ENCODE results near the gene TMOD2.

TMOD2 gene

DNA sequence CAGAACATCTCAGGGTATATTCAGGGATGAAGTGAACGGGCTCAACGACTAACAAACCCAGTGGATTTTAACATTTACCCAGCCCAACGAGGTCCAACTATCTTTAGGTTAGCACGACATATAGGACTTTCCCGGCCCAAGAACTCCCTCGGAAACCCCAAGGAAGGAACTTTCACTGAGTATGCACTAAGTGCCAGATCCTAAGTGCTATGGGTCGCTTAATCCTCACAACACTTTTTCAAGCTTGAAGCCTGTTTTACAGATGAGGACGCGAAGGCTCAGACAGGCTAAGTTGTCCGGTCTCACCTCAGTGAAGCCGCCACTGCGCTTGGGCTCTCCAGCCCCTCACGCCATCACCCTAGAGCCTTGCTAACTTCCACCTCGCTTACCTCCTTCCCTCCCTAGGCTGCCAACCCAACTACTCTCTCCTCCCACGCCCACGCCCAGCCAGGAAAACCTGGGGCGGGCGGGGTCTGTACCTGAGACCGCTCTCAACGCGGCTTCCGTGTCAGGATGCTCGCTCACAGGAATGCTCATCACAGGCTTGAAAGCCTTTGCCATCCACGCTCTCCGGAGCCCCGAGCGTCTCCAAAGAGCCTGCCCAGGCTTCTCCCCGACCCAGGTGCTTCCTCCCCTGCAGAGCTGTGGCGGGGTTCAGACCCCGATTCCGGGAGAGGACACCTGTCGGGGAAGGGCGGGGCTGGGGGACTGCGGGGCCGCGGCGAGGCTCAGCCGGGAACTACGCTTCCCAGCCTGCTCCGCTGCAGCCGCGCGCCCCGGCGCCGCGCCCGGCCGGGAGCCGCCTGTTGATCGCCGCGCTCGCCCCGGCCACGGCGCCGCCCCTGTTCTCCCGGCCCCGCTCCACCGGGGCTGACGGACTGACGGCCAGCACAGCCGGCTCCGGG is at the start of gene TMOD2:
Gene TMOD2 (plus strand): TSS at position 806 of the 905 bp plus-strand sequence. CDS start 14,845 bp downstream, outside the sequence.
- DNase-seq (ENCODE audit: low read depth in 2 of 3, low spot score in 1 of 3), result peak in 1 of 3 donors; percentile 43

DNA sequence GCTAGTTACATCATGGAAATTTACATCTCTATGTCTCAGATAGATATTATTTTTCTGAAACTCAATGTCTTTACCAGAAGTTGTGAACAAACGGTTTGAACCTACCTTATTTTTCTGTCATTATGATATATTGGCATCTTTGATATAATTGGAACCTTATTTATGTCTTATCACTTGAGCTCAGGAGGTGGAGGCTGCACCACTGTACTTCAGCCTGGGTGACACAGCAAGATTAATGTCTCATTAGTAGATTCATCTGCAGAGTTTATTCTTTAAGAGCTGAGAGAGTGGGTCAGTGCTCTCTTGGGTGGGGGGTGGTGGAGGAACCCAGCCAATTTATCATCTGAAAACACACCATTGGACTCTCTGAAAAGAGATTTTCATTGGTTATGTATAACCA is 48.7 kb upstream of the TMOD2 start:
- no peak for DNase-seq (ENCODE audit: low read depth in 2 of 3, low spot score in 1 of 3)

DNA sequence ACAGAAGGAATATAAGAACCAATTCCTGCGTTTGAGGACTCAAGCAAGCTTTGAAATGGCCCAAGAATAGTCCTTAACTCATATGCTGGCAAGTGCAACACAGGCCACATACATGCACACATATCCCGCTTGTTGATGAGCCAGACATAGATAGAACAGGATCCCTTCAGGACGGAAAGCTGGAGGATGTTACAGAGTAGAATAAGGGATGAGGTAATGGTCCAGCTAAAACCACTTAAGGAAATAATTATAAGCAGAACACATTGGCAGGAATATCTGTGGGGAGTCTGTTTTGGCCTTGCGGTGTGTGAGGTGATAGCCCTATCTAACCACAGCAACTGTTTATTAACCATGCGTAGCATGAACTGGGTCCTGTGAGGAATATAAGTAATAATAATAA is 45.1 kb upstream of the TMOD2 start:
- DNase-seq (ENCODE audit: low read depth in 2 of 3, low spot score in 1 of 3), result no peak

DNA sequence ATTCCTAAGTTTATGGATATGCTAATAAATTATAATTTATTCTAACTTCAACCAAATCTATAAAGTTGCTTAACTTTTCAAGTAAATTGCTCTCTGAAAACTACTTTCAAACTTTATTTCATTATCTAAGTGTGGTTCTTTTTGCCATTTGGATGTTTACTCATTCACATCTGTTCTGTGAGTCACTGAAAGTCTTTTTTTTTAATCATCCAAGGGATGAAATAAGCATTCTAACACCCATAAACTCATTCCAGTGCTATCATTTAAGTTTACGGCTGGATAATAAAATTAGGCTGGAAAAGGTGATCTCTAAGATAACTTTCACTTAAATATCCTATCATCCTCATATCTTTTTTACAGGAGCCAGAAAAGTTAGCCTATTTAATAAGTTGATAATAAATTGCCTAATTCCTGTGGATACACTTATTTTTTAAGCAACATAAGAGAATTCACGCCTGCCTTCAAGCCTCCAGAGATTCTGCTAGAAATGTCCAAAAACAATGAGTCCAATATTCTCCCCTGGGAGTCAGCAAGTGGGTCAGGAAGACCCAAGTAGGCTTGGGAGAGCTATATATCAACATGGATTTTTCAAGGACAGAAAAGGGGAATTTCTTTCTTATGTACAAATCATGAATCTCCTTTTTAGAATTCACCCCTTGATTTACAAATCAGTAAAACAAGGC is 44.3 kb upstream of the TMOD2 start:
- no peak for DNase-seq (ENCODE audit: low read depth in 2 of 3, low spot score in 1 of 3)

DNA sequence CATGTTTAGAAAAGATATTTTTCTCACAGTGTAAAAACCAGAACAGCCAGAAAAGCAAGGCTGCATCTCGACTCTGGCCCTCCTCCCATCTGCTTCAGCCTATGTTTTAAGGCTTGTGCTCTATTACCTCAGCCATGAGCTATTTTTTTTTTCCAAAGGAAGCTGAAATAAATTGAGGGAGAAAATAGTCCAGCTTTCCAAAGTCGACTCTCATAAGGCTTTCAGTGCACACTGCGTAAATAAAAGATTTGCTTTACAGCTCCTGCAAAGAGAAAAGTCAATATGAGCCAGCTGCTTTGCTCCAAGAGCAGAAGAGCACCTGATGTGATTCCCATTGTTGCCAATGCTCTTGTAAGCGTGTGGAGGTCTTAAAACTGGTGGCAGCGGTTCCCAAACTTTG is 43.4 kb upstream of the TMOD2 start:
- DNase-seq (ENCODE audit: low read depth in 2 of 3, low spot score in 1 of 3), result no peak

DNA sequence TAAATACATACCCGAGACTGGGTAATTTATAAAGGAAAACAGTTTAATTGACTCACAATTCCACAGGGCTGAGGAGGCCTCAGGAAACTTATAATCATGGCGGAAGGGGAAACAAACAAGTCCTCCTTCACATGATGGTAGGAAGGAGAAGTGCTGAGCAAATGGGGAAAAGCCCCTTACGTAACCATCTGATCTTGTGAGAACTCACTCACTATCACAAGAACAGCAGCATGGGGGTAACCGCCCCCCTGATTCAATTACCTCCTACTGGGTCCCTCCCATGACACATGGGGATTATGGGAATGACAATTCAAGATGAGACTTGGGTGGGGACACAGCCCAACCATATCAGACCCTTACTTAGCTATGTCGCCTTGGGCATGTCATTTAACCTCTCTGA is 42.4 kb upstream of the TMOD2 start:
- no peak for DNase-seq (ENCODE audit: low read depth in 2 of 3, low spot score in 1 of 3)

DNA sequence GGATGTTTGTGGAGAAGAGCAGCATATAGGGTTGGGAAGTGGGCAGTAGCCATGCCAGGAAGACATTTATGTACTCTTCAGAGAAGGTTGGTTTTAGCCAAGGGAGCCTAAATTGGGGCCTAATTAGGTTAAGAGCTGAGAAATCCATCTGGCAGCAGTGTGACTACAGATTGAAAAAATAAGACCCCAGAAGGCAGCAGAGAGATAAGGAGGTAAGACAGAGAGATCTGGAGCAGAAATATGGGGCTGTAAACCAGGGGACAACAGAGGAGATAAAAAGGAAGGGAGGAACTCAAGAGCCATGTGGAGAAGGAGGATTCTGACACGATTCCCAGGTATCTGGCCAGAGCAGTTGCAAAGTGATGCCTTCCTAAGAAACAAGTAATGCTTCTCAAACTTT is 37.2 kb upstream of the TMOD2 start:
- DNase-seq (ENCODE audit: low read depth in 2 of 3, low spot score in 1 of 3), result no peak

DNA sequence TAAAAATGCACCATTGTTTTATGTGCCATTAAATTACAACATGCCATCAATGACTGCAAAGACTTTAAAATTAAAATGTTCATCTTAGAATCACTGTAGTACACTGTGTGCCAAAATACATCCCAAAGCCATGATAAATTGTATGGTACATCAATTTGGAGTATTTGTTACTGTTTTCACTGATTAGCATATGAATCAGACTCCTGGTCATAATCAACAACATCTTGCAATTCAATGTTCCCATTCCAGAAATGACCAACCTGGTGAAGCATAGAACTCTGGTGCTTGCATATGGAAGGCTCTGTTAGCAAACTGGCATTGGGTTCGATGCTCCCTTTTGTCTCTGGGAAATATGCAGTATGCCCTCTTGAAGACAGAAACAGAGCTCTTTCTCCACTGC is 36.5 kb upstream of the TMOD2 start:
- no peak for DNase-seq (ENCODE audit: low read depth in 2 of 3, low spot score in 1 of 3)

DNA sequence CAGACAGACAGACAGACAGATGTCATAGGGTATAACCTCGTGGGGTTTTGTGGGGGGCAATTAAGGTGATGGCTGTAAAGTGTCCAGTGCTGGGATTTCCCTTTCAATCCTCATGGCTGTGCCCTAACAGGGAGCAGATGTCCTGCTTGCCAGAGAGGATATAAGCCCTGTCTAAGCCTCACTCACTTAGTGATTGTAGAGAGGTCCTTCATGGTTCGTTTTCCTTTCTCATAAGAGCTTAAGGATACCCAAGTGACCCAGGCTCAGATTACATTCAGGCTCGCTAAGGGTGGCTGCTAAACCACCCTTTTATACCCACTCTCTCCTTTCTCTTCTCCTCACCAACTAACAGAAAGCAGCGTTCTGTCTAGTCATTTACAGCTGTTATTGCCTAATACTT is 33.2 kb upstream of the TMOD2 start:
- no peak for DNase-seq (ENCODE audit: low read depth in 2 of 3, low spot score in 1 of 3)

DNA sequence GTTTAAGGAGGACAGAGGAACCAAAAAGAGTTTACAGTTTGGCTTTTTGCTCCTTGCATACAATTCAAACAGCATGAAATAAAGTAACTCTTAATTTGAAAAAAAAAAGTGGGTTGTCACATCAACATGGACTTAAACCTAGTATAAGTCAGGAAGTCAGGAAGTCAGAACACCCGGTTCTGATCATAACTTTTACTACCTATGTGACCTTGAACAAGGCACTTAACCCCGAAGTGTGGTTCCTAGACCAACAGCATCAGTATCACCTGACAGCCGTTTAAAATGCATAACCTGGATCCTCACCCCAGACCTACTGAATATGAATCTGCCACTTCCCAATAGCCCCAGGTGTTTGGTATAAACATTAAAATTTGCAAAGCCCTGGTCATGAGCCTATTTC is 32.7 kb upstream of the TMOD2 start:
- DNase-seq (ENCODE audit: low read depth in 2 of 3, low spot score in 1 of 3), result no peak

DNA sequence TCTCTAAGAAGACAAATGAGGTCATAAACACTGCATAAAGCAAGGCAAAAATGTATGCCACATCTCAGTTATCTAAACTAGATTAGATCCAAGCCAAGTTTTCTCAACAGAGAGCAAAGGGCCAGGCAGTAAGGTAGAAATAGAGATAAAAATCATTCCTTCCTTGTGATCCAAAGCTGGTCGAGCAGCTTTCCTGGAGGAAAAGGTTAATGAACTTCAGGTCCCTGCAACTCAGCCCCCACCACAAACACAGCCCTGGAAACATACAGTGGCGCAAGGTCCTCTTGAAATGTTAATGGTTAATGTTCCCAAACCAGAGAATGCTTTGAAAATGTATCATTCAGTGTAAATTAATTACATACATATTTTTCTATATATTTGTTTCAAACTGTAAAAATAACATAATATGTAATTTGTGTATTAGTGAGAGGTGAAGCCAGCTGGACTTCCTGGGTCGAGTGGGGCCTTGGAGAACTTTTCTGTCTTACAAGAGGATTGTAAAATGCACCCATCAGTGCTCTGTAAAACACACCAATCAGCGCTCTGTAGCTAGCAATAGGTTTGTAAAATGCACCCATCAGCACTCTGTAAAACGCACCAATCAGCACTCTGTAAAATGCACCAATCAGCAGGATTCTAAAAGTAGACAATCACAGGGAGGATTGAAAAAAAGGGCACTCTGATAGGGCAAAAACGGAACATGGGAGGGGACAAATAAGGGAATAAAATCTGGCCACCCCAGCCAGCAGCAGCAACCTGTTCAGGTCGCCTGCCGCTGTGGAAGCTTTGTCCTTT is 31.0 kb upstream of the TMOD2 start:
- no peak for DNase-seq (ENCODE audit: low read depth in 2 of 3, low spot score in 1 of 3)

DNA sequence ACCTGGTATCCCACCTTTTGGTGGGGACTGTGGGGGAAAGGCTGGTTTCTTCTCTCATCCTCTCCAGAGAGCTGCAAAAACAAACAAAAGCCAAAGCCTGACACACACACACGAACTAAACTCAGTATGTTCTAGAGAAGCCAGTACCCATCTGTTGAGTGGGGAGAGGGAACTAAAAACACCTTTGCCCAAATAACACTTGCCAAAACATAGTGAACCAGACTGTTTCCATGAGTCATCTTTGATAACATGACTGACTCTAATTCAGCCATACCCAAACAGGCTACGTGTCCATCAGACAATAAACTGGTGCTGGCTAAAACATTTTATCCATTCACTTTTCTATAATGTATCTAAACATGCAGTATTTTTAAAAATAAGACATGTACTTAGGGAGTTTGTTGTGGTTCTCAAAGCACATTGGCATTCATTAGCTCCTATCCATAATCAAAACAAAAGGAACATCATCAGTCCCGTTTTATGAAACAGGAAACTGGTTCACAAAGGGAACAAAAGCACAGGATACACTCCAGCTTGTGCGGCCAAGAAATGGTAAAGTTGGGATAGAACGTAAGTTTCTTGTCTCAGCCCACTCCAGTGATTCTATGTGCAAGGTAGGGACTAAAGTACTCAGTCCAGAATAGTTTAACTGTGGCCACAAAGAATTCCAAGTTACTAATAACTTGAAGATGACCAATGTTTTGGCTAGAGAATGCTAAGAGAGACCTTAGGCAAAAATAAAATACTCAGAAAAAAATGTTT is 30.0 kb upstream of the TMOD2 start:
- DNase-seq (ENCODE audit: low read depth in 2 of 3, low spot score in 1 of 3), result no peak

DNA sequence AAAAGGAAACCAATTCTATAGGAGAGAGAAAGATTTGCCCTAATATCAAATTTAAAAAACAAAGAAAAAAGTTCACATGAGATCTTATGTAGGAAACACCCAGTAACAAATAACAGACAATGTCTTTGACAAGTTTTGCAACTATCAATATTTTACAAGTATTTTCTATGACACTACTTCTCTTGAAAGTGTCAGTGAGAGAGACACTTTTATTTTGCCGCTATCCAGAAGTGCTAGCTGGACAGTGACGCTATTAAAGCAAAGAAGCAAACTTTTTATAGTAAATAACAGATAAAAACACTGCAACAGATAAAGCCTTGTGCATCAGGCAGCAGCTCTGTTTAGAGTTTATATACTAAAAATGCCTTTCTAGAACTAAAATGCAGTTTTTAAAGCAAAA is 27.2 kb upstream of the TMOD2 start:
- DNase-seq (ENCODE audit: low read depth in 2 of 3, low spot score in 1 of 3), result no peak

DNA sequence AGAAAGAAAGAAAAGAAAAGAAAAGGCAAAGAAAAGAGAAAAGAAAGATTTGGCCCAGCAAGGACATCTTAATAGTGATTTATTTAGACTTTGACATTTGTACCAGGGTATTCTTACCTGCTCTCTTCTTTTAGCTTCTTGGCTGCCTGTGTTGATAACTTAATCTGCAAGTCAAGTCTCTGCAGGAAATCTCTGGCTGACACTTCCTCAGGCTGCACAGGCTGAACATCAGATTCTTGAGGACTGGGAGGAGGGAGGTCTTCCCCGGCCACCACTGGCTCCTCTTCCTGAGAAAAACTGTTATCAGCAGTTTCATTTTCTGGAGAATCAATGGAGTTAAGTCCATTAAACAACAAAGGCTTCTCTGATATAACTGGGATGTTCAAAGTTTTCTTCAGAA is 26.7 kb upstream of the TMOD2 start:
- DNase-seq (ENCODE audit: low read depth in 2 of 3, low spot score in 1 of 3), result no peak

DNA sequence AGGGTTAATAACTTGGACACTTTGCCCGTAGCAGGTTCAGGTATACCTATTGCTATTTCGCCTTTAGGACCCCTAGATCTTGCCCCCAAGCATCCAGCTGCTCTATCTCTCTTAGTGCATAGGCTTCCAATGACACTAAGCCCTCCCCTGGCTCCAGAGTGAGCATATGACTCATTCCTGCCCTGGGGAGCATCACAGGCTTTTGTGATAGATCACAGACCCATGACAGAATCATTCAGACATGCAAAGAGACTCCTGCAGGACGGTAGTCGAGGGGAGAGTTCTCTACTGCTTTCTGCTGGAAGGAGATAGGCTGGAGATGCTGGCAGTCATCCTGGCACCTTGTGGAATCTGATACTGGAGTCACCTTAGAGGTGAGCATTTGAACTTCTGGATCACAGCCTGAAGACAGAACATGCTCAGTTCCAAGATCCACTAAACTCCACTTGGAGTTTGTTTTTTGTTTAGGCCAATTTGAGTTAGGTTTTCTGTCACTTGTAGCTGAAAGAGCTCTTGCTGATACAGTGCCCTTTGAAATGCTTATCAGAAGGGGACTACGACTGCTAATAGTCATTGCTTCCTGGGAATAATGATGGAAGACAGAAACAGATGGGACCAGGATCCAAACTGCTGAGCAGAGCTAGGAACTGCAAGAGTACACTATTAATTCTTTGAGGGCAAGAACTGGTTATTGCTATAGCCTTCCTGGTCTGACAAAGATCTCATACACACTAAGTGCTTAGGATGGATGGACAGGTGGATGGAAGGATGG is 24.9 kb upstream of the TMOD2 start:
- no peak for DNase-seq (ENCODE audit: low read depth in 2 of 3, low spot score in 1 of 3)

DNA sequence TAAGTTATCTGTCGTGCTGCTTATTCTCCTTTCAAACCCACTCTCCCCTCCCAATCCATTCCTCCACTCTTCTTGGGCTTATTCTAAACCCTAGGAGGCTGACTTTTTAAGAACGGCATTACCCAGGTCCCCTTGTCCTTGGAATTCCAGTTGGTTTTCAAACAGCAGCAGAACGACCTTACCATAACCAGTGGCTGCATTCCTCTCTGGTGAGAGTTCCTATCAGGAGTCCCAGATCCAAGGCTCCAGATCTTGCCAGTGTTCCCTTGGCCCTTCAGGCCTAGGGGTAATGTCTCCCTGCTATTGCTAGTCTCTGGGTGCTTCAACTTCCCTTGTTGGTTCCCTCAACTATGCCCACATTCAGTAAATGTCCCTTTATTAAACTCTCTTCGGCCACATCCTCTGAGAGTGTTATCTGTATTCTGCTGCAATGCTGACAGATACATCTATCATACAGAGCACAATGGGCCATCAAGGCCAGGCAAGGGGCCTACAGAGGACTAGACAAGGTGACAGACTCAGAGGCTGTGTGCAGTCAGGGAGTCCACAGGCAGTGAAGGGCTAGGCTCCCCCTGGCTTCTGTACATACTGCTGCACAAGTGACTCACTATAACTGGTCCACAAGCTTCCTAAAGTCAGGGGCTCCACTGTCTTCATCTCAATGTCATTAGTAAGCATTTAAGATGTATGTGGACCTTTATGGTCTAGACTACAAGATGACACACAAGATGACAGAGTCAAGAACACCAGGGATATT is 24.1 kb upstream of the TMOD2 start:
- DNase-seq (ENCODE audit: low read depth in 2 of 3, low spot score in 1 of 3), result no peak

DNA sequence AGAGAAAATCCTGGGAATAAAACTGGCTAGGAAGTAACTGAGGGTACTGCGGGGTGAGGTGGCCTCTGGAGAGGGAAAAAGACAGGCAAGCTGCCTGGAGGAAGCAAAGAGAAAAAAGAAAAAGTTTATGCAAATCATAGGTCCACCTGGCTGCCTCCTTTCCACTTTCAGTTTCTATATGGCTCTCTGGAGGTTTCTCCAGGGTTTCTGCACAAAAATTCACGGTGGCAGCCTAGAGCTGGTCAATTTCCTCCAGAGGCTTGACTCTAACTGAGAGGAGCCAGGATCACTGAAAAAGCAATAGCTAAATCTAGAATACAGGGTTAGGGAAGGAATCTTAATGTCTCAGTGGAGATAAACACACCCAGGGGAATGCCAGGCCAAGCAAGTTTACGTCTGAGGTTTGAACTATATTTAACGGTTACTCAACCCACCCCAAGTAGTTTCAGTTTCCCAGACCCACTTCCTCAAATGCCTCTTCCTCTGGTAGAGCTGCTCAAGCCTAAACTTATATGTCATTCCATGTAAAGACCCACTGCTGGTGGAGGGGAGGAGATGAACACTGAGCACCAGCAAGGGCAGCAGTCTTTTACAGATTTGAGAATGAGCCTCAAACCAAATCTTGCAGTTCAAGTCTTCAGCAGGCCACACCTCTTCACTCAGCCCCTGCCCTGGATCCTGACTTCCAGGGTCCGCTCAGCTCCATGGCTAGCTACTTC is 19.7 kb upstream of the TMOD2 start:
- no peak for DNase-seq (ENCODE audit: low read depth in 2 of 3, low spot score in 1 of 3)

DNA sequence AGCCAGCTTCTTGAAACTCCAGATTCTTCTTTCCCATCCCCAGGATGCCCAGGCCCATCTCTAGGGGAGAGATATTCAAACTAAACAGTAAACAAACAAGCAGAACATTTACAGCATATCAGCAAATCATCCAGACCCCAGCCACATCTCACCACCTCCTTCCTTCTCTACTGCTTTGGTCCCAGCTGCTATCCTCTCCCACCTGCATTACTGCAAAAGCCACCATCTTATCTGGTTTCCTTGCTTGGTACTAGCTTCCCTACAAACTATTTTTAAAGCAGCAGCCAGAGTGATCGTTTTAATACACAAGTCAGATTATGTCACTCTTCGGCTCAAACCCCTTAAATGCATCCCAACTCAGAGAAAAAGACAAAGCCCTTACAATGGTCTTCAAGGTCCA is 18.8 kb upstream of the TMOD2 start:
- no peak for DNase-seq (ENCODE audit: low read depth in 2 of 3, low spot score in 1 of 3)

All from stimulated activated CD4-positive, alpha-beta T cell treated with anti-CD3 and anti-CD28 coated beads, Interleukin-12 subunit alpha, Interleukin-12 subunit beta, amount 100 ng/mL, for 48 hours (primary cell).